Epithelial cell of prostate (primary cell): ENCODE data around the gene BUB3.

ENCODE experiments used
- DNase-seq: peaks from one replicate; pipeline ENCODE4 v3.0.0-alpha.2; 2011; ENCODE audit warnings: low read depth, low spot score
- H3K27ac ChIP-seq: fragments of 450-650 bp; 2 replicates; pipeline ENCODE4 v1.5.1; 2017; ENCODE audit warnings: mild to moderate bottlenecking

BUB3 gene

DNA sequence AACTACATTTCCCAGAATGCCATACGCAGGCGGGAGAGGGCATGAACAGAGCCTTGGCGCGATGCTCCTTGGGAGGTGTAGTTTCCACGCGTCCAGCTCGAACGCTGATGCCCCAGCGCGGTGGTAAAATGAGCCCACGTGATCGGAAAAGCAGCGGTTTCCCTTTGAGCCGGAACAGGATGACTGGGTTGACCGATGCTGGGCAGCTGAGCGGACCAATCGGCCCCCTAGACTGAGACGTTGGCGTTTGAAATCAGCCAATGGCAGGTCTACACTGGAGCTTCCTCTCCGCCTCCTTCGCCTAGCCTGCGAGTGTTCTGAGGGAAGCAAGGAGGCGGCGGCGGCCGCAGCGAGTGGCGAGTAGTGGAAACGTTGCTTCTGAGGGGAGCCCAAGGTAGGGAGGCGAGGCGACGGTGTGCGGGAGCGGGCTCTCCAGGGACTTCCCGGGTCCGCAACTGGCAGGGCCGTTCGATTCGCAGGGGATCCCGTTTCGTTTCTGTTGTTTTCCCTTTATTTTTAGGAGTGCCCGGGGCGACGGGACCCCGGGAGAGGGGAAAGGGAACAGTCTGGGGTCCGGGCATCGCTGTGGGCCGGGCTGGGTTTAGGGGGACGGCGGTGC is at the start of gene BUB3:
BUB3 (plus strand) TSS at position 311 of the 619 bp plus-strand sequence. CDS start 516 bp downstream, outside the sequence.
- peak within 1 kb of the TSS; percentile 80 for H3K27ac ChIP-seq
- peak; percentile 98 for DNase-seq

DNA sequence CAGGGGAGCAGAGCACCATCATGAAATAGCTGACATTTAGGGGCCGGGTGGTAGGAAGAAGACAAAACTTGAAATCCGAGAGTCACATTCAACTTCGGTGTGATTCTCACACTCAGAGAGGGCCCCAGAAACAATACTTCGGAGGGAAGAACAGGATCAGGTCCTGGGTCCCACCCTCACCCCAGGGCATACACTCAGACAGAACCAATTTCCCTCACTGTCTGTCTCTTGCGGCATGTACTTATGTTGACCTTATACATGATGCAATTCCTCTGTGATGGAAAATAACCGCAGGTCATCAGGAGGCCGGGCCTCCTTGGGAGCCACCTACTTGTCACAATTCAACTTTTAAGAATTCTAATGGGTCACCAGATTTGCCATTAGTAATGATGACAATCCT is 44.7 kb upstream of the BUB3 start:
- no peak overlapping the region for H3K27ac ChIP-seq
- DNase-seq = no peak

DNA sequence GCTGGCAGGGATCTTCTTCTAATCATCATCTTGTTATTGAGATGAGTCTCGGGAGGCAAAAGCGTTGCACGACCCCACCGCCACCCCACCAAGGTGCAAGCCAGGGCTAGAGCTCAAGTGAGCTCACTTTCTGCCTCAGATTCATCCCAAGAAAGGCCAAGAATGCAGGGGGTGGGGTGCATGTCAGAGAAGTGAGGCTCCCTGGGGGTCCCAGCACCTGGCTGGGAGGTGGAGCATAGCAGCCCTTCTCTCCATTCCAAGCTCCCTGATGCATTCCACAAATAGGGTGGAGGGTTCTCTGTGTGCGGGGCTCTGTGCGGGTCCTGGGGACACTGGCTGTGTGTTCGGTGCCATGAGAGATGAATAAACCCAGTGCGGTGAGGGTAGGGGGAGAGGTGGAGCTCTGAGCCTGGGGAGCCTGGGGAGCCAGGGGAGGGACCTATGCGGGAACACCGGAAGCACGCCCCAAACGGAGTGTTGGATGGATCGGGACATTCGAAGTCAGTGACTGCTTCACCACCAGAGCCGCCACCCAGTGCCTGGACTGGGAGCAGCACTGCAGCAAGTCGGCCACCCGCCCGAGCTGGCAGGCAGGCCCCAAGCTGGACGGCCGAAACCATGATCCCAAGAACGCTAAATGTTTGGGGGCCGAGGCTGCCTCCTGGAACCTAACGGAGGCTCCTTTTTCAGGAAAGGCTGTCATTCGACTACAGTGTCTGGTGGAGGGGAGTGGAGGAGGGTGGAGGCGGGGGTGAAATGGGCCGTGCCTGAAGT is 36.4 kb upstream of the BUB3 start:
- no peak overlapping the region for H3K27ac ChIP-seq
- DNase-seq = no peak

GRCh38 chr10:123119081-123119480 is 35.1 kb upstream of the BUB3 start:
- DNase-seq = no peak
- H3K27ac ChIP-seq = no peak overlapping the region

- no peak for DNase-seq
Observed at GRCh38 chr10:123126246-123126645, 28.0 kb upstream of the BUB3 start.

DNA sequence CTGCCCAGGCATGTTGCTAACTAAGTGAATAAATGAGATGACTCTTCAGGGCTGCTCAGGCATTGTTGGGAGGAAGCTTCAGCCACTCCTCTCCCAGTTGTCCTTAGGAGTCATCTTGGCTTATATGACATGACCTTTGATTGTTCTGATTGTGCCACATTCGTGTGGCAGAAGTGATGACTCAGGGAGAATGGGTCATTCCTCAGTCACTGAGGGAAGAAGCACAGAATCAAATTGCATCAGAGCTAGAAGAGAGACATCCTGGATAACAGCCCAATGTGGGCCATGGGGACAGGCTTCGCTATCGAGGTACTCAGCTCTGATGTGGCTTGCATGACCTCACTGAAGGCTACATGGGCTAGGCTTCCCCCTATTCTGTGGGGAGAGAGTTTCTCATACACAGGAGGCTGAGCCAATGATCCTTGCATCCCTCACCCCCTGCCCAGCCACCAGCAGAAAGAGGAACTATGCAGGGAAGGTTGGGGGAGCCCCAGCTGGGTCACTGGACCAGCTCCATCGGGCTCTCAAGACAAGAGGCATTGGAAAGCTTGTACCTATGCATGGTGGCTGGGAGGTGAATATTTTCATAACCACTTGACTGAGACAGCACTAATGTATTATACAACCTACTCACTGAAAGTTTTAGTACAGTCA is 24.5 kb upstream of the BUB3 start:
- peak overlapping the region; percentile 59 for H3K27ac ChIP-seq
- no peak for DNase-seq

More at GRCh38 chr10:123126246-123126645, 28.0 kb upstream of the BUB3 start:
- no peak overlapping the region for H3K27ac ChIP-seq

DNA sequence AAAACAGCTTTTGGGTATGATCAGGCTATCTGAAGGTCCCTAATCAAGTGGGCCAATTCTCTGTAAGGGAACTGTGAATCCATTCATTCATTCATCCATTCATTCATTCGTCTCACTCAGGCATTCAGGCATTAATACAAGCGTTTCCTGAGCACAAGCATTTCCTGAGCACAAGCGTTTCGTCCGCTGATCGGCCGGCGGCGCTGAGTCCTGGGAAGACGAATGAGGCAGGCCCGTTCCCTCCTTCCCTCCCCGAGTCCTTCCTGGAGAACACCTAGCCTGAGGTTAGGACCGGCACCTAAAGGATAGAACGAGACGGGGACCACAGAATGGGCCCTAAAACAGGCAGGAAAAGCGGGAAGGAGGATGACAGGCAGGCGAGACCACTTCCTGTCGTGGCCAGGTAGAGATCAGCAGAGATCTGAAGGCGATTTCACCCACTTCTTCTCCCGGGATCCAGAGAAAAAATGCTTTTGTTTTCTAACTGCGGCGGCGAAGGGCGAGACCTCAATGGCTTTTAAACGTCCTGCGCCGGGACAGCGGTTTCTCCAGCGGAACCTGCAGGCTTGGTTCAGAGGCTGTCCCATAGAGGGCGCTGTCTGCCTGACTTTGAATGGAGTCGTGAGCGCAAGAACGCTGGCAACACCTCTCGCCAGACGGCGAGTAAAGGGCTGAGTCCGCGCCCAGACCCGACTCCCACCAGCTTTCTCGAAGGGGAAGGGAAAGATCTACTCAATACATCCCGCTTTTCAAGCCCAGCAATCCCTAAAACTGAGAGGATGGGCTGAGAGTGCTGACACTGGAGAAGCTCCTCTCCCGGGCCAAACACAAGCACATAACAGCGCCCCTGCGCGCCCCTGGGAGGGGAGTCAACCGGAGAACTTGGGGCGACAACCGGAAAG is 21.4 kb upstream of the BUB3 start:
- no peak for DNase-seq
- no peak overlapping the region for H3K27ac ChIP-seq

GRCh38 chr10:123133541-123134342 is 20.5 kb upstream of the BUB3 start:
- no peak overlapping the region for H3K27ac ChIP-seq
- no peak for DNase-seq

GRCh38 chr10:123134343-123134914 is 19.8 kb upstream of the BUB3 start:
- no peak for DNase-seq
- no peak overlapping the region for H3K27ac ChIP-seq

DNA sequence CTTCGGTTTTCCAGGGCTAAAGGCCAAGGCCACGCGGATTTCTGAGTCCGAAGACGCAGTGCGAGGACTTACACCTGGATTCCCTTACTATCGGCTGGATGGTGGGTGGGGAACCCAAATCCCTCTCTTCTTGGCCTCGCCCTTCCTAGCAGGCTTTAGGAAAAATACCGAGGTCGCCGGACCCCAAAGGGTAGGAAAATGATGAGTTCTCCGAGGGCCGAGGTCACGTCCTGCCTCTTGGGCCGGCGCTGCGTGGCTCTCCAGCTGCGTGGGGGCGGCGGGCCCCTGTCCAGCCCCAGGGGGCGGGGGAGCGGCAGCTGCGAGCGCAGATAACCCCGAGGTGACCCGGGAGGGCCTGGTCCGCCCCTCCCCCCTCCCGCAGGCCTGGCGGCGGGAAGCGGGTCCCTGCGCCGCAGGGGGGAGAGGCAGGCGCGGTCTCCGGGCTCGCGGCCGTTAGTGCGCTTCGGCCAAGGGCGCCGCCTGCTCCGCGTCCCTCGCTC is 19.2 kb upstream of the BUB3 start:
- H3K27ac ChIP-seq = no peak overlapping the region
- no peak for DNase-seq

- H3K27ac ChIP-seq = no peak within 1 kb of the TSS
- DNase-seq = no peak
Observed at GRCh38 chr10:123135415-123136141, 18.6 kb upstream of the BUB3 start, which contains the start of gene HMX3. Gene HMX3 (plus strand): TSS chr10:123135970. CDS start chr10:123136051, 81 bp downstream.

DNA sequence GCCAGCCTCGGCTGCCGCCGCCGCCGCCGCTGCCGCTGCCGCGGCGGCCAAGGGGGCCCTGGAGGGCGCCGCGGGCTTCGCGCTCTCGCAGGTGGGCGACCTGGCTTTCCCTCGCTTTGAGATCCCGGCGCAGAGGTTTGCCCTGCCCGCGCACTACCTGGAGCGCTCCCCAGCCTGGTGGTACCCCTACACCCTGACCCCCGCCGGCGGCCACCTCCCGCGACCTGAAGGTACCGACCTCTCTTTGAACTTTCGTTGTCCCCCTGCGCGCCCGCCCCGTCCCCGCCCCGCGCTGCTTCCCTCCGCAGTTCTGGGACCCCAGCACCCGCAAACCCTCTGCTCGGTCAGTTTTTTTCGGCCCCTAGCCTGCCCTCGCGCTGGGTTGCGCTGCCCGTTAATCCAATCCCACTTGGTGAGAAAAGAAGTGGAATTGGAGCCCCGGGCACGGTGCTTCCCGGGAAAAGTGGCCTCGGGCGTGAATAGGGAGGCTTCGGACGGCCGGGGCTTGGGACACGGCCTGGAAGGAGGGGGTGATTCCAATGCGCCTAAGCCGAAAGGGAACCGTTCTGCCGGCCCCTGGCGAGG is 17.9 kb upstream of the BUB3 start:
- H3K27ac ChIP-seq = no peak overlapping the region
- no peak for DNase-seq

GRCh38 chr10:123136806-123137642 is 17.2 kb upstream of the BUB3 start:
- no peak for DNase-seq
- H3K27ac ChIP-seq = no peak overlapping the region

DNA sequence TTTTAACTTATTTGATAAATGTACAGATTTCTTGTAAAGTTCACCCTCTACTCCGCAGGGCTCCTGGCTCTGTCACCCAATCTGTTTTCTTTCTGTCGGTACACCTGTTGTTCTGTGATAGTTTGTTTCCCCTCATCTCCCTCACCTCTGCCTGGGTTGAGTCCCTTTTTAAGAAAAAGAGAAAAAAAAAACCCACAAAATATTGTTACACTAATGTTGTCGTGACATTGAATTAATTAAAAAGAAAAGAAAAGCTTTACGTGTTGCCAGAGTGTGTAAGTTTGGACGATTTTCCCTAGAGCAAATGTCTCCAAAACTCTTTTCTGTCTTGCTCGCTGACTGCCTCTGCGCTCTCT is 15.1 kb upstream of the BUB3 start:
- no peak overlapping the region for H3K27ac ChIP-seq
- DNase-seq = no peak

- DNase-seq = no peak
- no peak overlapping the region for H3K27ac ChIP-seq
Observed at GRCh38 chr10:123139521-123140163, 14.6 kb upstream of the BUB3 start.

DNA sequence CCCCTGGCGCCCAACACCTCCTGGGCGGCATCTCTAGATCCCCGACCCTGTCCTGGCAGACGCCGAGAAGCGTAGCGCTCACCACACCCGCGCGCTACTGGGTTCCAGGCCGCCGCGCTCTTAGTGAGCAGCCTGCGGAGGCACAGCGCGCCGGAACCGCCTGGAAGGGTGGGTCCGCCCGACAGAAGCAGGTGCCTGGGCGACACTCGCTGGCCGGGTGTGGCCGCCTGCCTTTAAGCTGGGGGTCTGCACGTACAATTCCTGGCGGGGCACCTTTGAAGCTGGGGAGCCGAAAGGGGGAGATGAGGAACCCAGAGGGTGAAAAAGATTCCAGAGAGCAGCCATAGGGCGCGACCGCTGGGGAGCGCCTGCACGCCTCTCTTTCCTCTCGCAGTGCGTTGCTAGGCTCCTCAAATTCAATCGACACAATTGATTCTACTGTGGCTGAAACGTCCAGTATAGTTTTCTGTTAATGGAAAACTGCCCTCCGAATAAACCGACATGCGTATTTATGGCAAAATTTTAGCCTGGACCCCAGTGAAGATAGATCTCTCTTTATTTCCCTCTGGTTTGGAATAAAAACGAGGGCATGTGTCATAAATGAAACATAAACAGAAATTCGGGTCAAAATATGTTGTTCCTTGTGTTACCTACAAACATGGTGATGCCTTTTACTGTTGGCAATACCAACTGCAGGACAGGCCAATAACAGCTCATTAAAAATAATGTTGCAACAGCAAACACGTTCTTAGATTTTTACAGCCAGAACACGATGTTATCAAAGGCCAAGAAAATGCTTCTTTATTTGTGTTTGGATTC is 13.8 kb upstream of the BUB3 start:
- H3K27ac ChIP-seq = no peak overlapping the region
- DNase-seq = no peak
